HG03565 (cell line): ENCODE data around the gene NRG2.
A peak's percentile ranks its signal among the peaks of the same experiment; 100 is the strongest.

Source experiments
- ATAC-seq: cut with Tn5 transposase; IDR thresholded peaks from one replicate; pipeline ENCODE4 v1.9.1; 2021; ENCODE audit warnings: mild to moderate bottlenecking, moderate library complexity; ENCODE audit not compliant: unreplicated experiment

Gene NRG2

DNA sequence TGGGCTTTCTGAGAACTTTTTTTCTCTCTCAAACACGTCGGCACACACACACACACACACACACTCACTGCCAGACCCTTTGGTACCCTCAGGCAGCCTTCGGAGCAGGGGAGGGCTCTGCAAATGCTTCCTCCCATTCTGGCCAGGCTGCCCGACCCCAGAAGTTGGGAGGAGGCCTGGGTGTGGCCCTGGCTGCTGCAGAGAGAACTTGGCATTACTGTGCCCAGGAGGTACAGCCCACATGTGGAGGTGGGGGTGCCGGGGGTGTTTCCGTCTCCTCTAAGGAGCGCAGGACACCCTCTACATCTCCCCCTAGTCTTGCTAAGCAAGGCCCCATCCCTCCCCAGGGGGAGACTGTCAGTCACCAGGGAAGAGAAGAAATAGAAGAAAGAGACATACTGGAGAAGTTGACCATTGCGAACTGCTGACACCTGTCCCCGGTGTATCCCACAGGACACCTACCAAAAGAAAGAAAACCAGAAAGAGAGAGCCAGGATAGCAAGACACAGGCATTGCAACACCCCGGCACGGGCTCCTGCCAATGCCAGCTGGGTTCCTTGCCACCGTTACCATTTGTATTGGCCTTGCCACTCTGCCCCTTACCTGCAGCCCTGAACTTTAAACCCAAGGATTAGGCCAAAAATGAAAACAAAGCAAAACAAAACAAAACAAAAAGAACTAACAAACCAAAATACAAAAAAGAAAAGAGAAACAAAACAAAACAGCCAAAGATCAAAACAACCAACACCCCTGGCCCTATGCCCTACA, 178.2 kb downstream of the NRG2 start:
- no peak for ATAC-seq

DNA sequence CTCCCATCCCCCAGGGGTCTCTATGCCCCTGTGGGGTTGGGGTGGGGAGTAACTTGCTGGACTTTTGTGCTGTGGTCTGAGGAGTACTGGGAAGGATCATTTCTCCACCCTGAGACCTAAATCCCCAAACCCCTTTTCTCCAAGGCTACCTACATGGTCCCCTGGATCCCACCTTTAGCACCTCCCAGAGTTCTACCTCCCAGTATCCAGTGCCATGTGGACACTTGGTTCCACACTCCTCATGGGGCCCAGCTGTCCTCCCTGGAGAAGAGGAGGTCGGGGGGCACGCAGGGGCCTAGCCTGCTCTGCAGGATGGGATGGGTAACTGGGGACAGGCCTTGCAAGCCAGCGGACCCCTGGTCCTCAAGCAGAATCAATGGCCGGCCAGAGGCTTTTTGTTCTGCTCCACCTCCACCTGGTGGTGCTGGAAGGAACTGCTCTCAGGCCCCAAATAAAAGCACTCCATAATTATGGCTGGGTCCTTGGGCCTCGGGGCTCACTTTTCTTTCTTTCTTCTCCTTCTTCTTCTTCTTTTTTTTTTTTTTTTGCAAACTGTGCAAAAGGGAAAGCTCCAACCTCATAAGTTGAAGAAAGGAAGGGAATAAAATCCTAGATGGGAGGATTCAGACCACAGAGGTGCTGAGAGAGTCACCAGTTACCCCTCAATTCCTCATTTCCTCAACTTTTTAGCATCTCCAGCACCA, 179.1 kb downstream of the NRG2 start:
- no peak for ATAC-seq

DNA sequence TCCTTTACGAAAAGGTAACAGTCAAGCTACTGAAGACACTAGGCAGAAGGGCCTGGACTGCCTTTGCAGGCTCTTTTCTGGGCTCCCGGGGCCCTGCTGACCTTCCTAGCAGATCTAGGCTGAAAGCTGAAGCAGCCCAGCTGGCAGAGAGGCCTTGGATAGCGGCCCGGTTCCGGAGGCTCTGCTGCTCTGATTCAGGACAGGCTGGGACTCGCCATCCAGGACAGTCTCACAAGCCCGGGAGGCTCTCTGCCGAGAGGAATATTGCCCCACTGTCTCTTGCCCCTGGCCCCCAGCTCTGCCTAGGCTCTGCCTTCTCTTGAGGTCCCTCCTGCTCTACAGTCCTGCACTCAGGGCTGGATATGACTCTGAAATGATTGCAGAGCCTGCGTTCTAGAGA, 179.7 kb downstream of the NRG2 start:
- ATAC-seq: no peak

DNA sequence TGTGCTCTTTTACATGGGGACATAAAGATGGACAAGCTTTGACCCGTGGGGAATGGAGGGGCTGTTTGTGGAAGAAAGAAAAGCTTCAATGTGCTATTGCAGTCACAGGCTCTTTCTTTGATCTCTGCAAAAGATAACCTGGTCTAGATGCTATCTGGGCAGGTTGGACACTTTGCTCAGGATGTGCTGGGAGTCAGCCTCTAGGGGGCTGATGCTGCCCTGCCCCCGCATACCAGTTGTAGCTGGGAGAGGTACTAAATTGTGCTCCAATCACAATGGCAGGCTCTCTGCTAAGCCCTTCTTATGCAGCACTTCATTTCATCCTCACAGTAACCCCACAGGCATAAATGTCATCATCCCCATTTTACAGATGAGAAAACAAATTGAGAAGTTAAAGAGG, 180.3 kb downstream of the NRG2 start:
- ATAC-seq: no peak

DNA sequence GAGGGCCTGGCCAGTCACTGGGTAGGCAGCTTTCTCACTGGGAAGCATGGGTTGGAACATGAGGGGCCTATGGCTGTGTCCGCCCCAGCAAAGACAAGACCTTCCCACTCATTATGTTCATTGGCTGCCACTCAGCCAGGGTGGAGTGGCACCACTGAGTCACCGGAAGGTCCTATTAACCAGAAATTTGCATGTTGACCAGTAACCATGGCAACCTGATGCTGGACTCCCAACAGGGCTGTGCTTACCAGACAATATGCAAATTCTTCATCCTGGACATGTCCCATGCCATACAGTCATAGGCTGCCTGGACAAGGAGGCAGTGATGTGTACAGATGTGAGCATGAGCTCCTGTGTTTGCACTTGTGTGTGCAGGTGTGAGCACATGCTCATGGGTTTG, 180.8 kb downstream of the NRG2 start:
- ATAC-seq: no peak

DNA sequence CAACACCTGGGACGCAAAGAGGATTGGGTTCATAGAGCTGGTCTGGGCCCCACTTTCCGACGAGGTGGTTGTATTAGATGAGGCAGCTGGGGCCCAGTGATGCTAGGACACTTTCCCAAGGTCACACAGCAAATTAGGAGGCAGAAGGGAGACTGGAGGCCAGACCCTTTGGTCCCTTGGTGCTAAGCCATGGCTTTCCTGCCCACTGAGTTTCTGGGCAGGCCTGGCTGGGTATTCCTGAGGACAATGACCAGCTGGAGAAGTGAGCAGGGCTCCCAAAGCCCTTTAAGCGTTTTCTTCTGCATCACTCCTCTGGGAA, 181.3 kb downstream of the NRG2 start:
- ATAC-seq: no peak

DNA sequence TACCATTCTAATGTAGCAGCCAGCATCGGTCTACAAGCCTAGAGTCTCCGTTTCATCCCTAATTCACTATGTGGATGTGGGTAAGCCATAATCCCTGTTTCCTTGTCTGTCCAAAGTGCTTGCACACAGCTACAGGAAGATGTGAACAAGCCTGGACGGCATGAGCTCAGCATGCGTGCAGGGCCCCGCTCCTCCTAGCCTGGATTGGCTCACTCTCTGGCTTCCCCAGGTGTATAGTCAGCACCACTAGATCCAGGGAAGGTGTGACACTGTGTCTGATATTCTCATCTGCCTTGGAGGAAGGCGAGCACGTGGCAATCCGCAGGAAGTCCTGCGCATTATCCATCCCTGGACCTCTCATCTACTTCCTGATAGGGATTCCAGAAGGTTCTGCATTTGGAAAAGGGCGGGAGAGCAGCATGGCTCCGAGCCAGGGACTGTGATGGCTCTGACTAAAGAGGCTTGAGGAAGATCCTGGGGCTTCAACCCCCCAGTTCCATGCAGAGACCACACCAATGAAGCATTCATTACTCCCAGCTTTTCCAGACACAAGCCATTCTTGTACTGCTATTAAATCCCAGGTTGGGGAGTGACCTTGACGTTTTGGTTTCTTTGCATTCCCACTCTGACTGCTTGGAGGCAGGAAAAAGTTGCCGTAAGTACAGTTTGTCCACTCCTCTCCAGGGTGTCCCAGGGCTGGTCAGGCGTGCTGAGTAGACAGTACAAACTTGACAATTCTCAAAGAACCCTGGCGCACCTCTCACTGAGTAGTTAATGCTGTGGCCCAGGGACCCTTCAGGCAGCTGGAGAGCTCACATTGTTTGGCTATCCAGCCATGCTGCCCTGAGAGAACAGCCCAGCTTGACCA, 181.8 kb downstream of the NRG2 start:
- no peak for ATAC-seq

DNA sequence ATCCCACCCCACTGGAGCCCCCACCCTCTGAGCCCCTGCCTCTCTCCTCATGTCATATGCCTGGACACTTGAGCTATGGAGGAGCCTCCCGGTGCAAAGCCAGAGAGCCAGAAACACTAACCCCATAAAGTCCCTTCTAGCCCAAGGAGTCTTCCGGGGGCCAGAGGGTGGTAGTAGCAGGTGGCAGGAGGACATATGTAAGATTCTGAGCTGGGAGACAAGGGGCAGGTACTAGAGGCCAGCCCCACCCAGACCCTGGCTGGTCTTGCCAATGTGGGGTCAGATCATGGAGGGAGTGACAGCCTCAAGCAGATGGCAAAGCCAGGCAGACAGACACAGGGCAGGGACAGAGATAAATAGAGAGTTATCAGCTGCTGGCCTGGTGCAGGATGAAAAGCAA, 184.1 kb downstream of the NRG2 start:
- ATAC-seq: no peak

DNA sequence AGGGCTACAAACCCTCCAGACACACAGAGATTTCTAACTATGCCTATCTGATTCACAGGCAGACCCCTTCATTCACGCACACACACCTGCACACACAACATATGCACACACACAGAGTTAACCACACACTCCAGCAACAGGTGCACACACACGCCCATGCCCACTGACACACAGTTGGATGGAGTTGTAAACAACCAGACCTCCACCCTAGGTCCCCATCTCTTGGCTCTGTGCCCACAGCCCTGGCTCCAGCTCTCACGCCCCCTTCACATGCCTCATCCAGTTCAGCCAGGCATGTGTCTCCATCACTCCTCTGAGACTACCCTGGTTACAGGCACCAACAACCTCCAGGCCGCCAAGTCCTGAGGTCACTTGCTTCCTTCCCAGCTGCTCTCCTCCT, 186.4 kb downstream of the NRG2 start:
- no peak for ATAC-seq

DNA sequence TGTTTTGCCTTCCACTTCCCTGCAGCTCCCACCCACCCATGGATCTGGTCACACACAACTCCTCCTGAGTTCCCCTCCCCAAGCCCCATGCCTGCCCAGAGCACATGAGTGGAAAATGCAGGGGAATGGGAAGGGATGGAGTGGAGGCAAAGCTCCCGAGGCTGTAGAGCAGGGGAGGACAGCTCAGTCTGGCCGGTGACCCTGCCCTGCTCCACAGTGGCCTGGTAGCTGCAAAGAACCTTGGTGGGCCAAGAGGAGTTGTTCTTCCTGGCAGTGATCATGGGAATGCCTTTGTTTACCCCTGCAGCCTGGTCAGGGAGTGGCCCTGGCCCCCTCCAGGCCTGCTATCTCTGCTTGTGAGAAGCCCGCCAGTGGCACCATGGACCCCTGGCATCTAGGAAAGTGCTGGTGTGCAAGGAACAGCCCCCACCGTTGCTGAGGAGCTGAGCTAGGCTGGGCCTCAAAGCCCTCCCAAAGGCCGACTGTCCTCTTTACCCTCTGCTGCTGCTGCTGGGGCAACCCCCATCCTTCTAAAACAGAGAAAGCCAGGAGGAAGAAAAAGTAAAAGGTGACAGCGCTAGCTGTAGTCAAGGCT, 187.1 kb downstream of the NRG2 start:
- no peak for ATAC-seq

DNA sequence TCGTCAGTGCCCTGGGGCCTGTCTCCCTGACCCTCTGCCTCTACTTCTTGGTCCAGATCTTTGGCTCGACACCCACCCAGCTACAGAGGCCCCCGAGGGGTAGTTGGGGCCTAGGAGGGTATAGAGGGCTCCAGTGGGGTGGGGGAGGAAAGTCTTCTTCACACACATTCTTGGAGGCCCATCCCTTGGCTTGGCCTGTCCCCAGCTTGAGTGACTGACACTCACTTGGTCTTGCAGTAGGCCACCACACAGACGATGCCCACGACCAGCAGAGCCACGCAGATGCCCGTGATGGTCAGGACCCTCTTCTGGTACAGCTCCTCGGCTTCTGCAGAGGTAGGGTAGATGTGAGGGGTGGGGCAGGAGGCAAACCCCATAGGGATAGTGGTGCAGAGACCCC, 187.6 kb downstream of the NRG2 start:
- no peak for ATAC-seq

DNA sequence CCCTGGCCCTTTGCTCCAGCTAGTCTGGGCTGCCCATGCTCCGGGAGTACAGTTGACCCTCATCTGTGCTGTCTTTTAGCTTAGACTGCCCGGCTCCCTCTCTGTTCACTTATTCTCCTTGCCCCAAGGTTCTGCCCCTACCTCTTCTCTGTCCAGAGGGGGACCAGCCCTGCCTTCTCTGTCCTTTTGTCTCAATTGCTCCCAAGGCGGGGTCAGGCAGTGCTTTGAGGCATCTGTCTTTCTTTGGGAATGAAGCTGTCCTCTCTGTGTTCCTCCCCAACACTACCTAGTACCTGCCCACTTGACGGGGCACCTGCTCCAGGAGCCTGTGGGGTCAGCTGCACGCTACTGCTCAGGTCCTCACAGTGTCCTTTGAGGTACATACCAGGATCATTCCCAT, 188.1 kb downstream of the NRG2 start:
- no peak for ATAC-seq

DNA sequence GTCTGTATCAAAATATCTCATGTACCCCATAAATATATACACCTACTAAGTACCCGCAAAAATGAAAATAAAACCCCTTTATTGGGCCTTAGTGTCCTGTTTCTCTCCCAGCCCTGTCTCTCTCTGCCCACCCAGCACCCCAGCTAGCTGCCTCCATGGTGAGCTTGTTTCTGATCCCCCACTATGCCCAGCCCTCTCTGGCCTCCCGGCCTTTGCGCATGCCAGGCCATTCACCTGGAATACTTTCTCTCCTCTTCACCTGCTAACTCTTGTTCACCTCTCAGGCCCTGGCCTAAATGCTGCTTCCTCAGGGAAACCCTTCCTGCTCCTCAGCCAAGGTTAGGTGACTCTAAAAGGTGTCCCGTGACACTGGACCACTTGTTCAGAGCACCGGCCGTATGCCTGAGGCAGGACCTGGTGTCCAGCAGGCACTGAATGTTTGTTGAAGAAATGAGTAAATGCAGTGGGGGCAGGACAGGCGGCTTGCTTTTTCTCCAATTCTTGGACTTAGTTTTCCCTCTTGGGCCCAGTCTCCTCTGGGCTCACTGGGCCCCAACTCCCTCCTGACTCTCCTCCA, 189.0 kb downstream of the NRG2 start:
- ATAC-seq: no peak

DNA sequence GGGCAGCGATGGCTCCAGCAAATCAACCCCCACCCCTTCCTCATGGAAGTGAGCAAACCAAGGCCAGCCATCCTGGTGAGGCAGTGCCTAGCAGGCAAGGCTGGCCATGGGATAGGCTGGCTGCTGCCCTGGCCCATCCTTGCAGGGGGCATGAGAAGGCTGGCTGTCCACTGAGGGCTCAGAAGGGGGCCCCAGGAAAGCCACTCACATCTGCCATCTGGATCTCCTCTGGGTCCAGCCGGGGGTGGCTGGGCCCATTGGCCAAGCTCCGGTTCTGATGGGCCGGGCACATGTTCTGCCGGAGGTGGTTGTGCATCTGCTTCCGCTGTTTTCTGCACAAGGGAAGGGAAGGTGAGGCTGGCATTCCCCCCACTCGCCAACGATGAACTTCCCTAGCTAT, 190.4 kb downstream of the NRG2 start:
- no peak for ATAC-seq

DNA sequence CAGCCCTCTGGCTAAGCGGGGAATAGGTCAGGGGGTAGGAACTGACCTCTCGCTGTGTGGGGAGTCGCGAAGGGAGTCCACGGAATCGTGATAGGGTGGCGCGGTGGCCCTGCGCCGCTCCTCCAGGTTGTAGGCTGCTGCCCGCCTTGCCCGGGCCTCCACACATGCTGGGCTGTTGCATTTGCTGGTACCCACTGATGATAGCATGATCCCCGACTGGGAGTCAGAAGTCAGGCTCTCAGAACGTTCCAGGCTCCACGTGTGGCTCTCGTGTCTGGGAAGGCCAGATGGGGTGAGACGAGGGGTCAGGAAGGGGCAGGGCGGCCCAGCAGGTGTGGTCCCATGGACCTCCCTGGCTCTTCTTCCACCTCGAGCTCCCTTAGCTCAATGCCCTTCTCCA, 191.5 kb downstream of the NRG2 start:
- ATAC-seq: no peak

DNA sequence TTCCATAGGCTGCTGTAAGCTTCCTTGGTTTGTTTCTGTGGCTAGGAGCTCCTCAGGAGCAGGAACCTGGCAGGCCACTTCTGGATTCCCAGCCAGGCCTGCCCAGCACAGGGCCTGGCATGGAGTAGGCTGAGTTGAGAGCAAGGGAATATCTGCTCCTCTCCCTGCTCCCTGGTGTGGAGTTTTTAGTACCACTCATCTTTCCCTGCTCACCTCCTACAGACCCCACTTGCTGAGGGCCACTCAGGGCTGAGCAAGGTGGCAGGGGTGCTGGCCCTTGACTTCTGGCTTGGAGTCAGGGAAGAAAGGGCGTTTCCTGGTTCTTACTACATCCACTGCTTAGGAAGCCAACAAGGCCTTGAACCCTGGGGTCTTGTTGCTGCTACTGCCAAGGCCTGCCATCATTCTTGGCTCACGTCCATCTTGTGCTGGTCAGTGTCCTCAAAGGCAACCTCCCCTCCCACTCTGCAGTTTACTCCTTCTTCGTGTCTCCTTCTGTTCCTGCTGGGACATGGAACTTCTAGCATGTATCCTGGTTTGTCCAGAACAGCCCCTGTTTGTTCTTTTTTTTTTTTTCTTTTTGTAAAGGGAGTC, 192.6 kb downstream of the NRG2 start:
- ATAC-seq: no peak

DNA sequence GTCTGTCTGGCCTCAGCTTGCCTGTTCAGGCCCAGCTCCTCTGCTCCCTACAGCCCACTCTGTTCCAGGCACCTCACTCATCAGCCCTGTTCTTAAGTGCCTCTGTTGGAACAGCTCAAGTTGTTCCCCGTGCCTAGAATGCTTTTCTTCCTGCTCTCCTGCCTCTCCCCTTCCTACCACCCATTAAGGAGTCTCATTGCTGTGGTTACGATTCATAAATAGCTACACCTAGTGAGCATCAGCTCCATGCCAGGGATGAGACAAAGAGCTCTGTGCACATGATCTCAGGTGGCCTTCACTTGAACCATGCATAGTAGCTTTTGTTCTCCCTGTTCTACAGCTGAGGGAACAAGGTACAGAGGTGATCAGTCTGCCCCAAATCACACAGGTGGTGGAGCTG, 193.2 kb downstream of the NRG2 start:
- no peak for ATAC-seq

DNA sequence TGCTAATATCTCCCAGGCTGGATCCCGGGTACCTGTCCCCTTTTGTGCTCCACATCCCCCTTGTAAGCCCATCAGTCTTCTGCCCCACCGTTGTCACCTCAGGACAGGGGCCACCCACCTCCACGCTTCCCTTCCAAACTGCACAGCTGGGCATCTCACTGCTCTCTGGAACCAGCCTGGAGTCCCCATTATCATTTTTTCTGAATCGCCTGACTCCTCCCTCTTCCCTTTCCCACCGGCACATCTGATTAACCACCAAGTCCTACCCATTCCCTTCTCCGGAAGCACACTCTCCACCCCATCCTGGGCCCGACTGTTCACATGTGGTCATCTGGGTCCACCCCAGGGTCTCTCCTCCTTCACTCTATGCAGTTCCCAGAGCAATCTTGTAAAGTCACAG, 193.6 kb downstream of the NRG2 start:
- ATAC-seq: no peak

DNA sequence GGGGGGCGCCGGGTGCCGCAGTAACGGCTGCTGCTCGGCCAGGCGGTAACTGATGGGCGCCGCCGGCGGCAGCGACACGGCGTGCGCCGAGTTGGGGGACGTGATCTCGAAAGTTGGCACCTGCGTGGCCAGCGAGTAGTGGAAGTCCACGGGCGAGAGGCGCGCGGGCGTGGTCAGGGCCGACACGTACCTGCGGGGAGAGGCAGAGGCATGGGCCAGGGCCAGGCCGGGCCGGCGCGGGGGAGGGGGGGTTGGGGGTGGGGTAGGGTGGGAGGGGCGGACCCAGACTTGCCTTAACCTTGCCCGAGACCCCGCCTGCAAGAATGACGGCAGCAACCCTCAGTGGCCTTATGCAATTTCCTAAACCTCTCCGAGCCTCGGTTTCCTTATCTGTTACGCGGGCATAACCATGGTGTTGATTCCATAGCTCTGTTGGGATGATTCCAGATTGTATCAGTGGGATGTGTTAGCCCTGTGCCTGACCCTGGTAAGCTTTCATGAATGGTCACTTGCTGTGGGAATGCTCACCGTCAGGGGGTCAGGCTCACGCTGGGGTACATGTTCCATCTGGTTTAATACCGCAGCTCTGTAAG, 194.5 kb downstream of the NRG2 start:
- ATAC-seq: no peak

DNA sequence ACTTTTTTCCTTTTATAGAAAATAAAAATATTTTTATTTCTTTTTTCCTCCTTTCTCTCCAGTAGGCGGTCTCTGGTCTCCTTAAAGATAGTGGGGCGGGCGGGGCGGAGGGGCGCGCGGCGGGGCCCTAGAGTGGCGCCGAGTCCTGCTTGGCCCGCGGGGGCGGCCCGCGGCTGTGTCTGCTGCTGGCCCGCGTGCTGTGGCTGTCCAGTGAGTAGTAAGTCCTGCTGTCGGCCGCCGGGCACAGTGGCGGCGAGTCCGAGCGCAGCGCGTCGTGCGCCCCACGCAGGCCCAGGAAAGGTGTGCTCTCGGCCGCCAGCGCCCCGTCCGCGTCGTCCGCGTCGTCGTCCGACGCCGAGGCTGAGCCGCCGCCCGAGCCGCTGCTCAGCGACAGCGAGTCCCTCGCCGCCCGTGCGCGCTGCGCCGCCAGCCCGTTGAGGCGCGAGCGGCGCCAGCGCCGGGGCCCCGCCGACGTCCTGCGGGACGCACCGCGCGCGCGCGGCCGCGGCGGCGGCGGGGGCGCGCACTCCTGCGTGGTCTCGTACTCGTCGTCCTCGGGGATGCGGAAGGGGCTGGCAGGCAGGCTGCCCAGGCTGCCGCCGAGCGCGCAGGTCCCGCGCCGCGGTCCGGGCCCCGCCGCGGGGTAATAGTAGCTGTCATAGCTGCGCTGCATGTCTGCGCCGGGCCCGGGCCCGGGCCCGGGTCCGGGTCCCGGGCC, 195.2 kb downstream of the NRG2 start:
- peak; percentile 66 for ATAC-seq
